T-cell (primary cell): ENCODE measurements around the gene OR2T6. TPM values are rescaled to one million over a fixed set of nuclear protein-coding genes. Genes with fewer than 3 reads are reported as not detected.

Source experiments
- ATAC-seq, 4 experiments: fragments of 200-7000 bp in 3 of 4; fragments of 150-1000 bp in 1 of 4; cut with Tn5 transposase; replicated peaks in 1 of 4; 1 replicate in 3 of 4; 2 replicates in 1 of 4; pipeline ENCODE4 v1.10.0; 2021; ENCODE audit warnings: moderate library complexity in 3 of 4, mild to moderate bottlenecking in 2 of 4, moderate number of reproducible peaks in 1 of 4
- CTCF ChIA-PET, 2 donors: fragments of 300-600 bp; sonication (Branson Sonifier 250); formaldehyde crosslinking; loops; one replicate each; lab custom pipeline; 2022; ENCODE audit warnings: antibody characterized with exemption in 2 of 2; lab: Charles Lee
- POLR2A ChIA-PET, 2 donors: fragments of 300-600 bp; sonication (Branson Sonifier 250); formaldehyde crosslinking; loops; one replicate each; lab custom pipeline; 2022; ENCODE audit warnings: antibody characterized with exemption in 2 of 2; lab: Charles Lee
- DNase-seq, 35 experiments: peaks; one replicate each; pipeline versions ENCODE4 v3.0.0 to v3.0.0-alpha.2; 2013 to 2023
- H3K27ac ChIP-seq: one replicate; pipeline ENCODE4 v1.5.1; 2013; ENCODE audit warnings: low read length
- H3K27me3 ChIP-seq, 2 experiments: replicated peaks in 1 of 2; 1 replicate in 1 of 2; 2 replicates in 1 of 2; pipeline versions ENCODE4 v1.6.1 to v1.7.0; 2013; ENCODE audit warnings: low read length in 1 of 2, mixed read lengths in 1 of 2; ENCODE audit not compliant: control insufficient read depth in 2 of 2, insufficient read depth in 2 of 2; ENCODE audit errors: extremely low read depth in 1 of 2
- H3K36me3 ChIP-seq, 2 donors: 1 replicate in 1 of 2; 2 replicates in 1 of 2; pipeline versions ENCODE4 v1.6.1 to v1.7.0; 2013; ENCODE audit warnings: low read length in 1 of 2; ENCODE audit not compliant: control insufficient read depth in 2 of 2, insufficient read depth in 1 of 2; ENCODE audit errors: extremely low read depth in 1 of 2
- H3K4me1 ChIP-seq, 2 experiments: 1 replicate in 1 of 2; 2 replicates in 1 of 2; pipeline versions ENCODE4 v1.6.1 to v1.7.0; 2013; ENCODE audit warnings: low read length in 2 of 2, mixed read lengths in 1 of 2; ENCODE audit not compliant: insufficient read depth in 2 of 2, control insufficient read depth in 1 of 2; ENCODE audit errors: extremely low read depth in 1 of 2
- H3K4me3 ChIP-seq, 2 donors: 1 replicate in 1 of 2; 2 replicates in 1 of 2; pipeline versions ENCODE4 v1.5.1 to v1.7.0; 2013; ENCODE audit warnings: mild to moderate bottlenecking in 2 of 2, low read length in 1 of 2, moderate library complexity in 1 of 2; ENCODE audit not compliant: control insufficient read depth in 1 of 2; ENCODE audit errors: extremely low read depth in 1 of 2
- H3K9me3 ChIP-seq: 2 replicates; pipeline ENCODE4 v1.7.0; 2013
- H3K27ac Mint-ChIP-seq, 2 donors: one replicate each; pipeline ENCODE4 v1.8.0; 2020 to 2021; ENCODE audit warnings: mild to moderate bottlenecking in 2 of 2, mixed read lengths in 2 of 2
- H3K27me3 Mint-ChIP-seq, 2 donors: one replicate each; pipeline ENCODE4 v1.8.0; 2021 to 2022; ENCODE audit warnings: mixed read lengths in 2 of 2
- H3K36me3 Mint-ChIP-seq: one replicate; pipeline ENCODE4 v1.8.0; 2021; ENCODE audit warnings: mixed read lengths
- H3K4me1 Mint-ChIP-seq, 3 donors: one replicate each; pipeline ENCODE4 v1.8.0; 2020 to 2022; ENCODE audit warnings: mixed read lengths in 3 of 3, mild to moderate bottlenecking in 1 of 3
- H3K4me3 Mint-ChIP-seq, 3 donors: one replicate each; pipeline ENCODE4 v1.8.0; 2020 to 2022; ENCODE audit warnings: mild to moderate bottlenecking in 3 of 3, mixed read lengths in 3 of 3, moderate library complexity in 3 of 3
- H3K9me3 Mint-ChIP-seq, 3 donors: one replicate each; pipeline ENCODE4 v1.8.0; 2020 to 2022; ENCODE audit warnings: mixed read lengths in 3 of 3
- WGBS: methylation state at CpG from one replicate; pipeline ENCODE4 v1.1.5; 2013; ENCODE audit warnings: missing lambda C conversion rate; ENCODE audit not compliant: insufficient coverage; 5-methylcytosine and 5-hydroxymethylcytosine counted together
- total RNA-seq, 35 experiments: library from RNA in 6 of 35; stranded (reverse) in 6 of 35; fragments of 120-200 nt in 1 of 35; gene quantifications; one replicate each; pipeline versions ENCODE4 v1.2.1 to v1.2.4 and lab custom pipeline; 2013 to 2026

The OR2T6 gene
- total RNA-seq, 5 donors from 2014 or later (not counting 1 experiment from before 2014, with no cell fraction given): not detected

DNA sequence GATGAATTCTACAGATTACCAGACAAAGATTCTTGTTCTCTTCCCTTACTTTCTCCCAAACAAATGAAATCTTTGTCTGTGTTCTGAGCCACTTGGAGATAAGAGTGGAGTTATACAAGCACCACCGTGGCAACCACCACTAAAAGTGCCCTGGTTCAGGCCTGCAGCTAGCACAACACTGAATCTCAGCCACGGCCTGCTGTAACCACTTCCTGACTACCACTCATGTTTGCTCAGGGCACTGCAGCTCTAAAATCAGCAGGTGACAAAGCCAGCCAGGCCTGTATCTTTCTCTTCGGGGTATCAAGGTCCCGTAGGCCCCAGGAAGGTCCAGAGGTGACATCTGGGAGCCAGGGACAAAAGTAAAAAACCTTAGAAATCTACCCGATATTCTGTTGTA is 3.2 kb upstream of the OR2T6 start:
- 78% methylated on average over 4 of the region's 5 CpGs for WGBS
- Mint-ChIP-seq H3K36me3 (no peaks in the 10 kb centered on the region), H3K27ac (peak overlapping the region in 1 of 2 donors; percentile 72), H3K4me3 (no peak overlapping the region), H3K27me3 (peaks cover 0 to 2% of the 10 kb centered on the region in 2 donors), H3K4me1 (peaks cover 3 to 11% (median 10%) of the 10 kb centered on the region in 3 donors), H3K9me3 (no peaks in the 10 kb centered on the region)
- no peaks in the 10 kb centered on the region for H3K9me3 ChIP-seq
- ATAC-seq: peak in 3 of 4 experiments; percentile 45 to 82 (median 69)
- DNase-seq: peak in 9 of 35 experiments; percentile 2 to 30 (median 8)
- ChIA-PET POLR2A (no interaction called here), CTCF (no interaction called here)
- no peaks in the 10 kb centered on the region for H3K4me1 ChIP-seq
- H3K36me3 ChIP-seq: no peaks in the 10 kb centered on the region
- no peaks in the 10 kb centered on the region for H3K27me3 ChIP-seq
- no peak overlapping the region for H3K4me3 ChIP-seq
- no peak overlapping the region for H3K27ac ChIP-seq

DNA sequence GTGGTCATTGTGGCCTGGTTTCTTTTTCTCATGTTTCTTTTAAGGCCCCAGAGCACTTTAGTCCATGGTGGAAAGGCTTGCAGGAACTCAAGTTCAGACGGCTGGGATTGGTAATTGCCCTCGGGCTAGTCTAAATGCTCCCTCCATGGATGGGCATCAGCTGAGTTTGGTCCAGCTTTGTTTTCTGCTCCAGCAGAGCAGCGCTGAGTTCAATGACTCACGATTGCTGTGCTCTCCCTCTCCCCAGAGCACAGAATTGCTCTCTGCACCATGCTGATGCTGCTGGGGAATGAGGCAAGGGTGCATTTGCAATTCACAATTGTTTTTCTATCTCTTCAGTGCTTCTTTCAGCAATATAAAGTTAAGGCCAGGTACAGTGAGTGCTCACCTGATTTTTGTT is 1.8 kb upstream of the OR2T6 start:
- ATAC-seq: no peak
- Histone ChIP-seq H3K9me3 (no peaks in the 10 kb centered on the region), H3K27me3 (no peaks in the 10 kb centered on the region), H3K4me3 (no peak overlapping the region), H3K36me3 (no peaks in the 10 kb centered on the region), H3K4me1 (no peaks in the 10 kb centered on the region), H3K27ac (no peak overlapping the region)
- peaks cover 3 to 11% (median 10%) of the 10 kb centered on the region in 3 donors for H3K4me1 Mint-ChIP-seq
- 71% methylated on average over 3 of the region's 4 CpGs for WGBS
- POLR2A ChIA-PET: no interaction called here
- DNase-seq: no peak
- peaks cover 0 to 2% of the 10 kb centered on the region in 2 donors for H3K27me3 Mint-ChIP-seq
- H3K9me3 Mint-ChIP-seq: no peaks in the 10 kb centered on the region
- H3K27ac Mint-ChIP-seq: no peak overlapping the region
- CTCF ChIA-PET: no interaction called here
- no peaks in the 10 kb centered on the region for H3K36me3 Mint-ChIP-seq
- no peak overlapping the region for H3K4me3 Mint-ChIP-seq

DNA sequence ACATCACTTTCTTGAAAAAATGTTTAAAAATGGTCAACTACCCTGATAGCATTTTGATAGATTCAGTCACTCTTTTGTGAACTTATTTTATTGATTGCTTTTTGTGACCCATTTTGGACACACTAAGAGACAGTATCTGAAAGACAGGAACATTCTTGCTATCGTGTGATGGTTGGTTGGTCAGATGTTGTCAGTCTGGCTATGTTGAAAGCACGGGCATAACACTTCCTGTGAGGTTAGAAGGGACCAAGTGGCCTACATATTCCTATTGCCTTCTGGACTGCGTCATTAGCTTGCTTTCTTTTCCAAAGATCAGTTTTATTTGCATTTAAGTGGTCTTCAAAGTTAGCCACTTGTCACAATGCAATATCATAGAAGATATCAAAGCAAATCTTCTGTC is 1.4 kb downstream of the OR2T6 start:
- Mint-ChIP-seq H3K36me3 (no peaks in the 10 kb centered on the region), H3K4me1 (peaks cover 3 to 10% (median 10%) of the 10 kb centered on the region in 3 donors), H3K27me3 (no peaks in the 10 kb centered on the region), H3K27ac (no peak overlapping the region), H3K9me3 (no peaks in the 10 kb centered on the region), H3K4me3 (no peak overlapping the region)
- no peaks in the 10 kb centered on the region for H3K27me3 ChIP-seq
- no peak for DNase-seq
- ChIA-PET CTCF (no interaction called here), POLR2A (no interaction called here)
- no peak overlapping the region for H3K27ac ChIP-seq
- no peaks in the 10 kb centered on the region for H3K36me3 ChIP-seq
- ATAC-seq: no peak
- H3K9me3 ChIP-seq: no peaks in the 10 kb centered on the region
- H3K4me3 ChIP-seq: no peak overlapping the region
- 100% methylated on average over 1 of the region's 3 CpGs for WGBS
- no peaks in the 10 kb centered on the region for H3K4me1 ChIP-seq

DNA sequence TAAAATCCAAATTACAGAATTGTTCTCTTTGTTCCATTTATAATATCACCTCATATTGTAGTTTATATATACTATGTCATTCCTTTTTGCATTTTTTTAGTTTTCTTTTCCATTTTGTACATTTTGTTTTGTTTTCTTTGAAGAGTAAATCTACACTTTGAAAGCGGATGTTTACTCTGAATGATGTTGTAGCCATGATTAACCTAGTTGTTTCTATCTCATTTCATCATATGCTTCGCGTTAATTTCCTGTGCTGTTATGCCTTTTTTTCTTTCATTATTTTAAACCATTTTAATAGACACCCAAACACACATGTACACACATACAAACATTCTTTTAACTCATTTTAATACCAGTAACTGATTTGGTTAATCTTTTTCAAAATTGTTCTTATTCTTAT is 5.3 kb downstream of the OR2T6 start:
- Histone ChIP-seq H3K4me3 (no peak overlapping the region), H3K4me1 (no peaks in the 10 kb centered on the region), H3K27me3 (no peaks in the 10 kb centered on the region), H3K36me3 (no peaks in the 10 kb centered on the region), H3K9me3 (no peaks in the 10 kb centered on the region), H3K27ac (no peak overlapping the region)
- no CpG with 5 or more reads among the region's 3 CpGs for WGBS
- H3K4me3 Mint-ChIP-seq: no peak overlapping the region
- no peaks in the 10 kb centered on the region for H3K9me3 Mint-ChIP-seq
- no peaks in the 10 kb centered on the region for H3K4me1 Mint-ChIP-seq
- H3K36me3 Mint-ChIP-seq: no peaks in the 10 kb centered on the region
- CTCF ChIA-PET: no interaction called here
- ATAC-seq (no peak), DNase-seq (no peak)
- POLR2A ChIA-PET: no interaction called here
- no peak overlapping the region for H3K27ac Mint-ChIP-seq
- peaks cover 0 to 3% of the 10 kb centered on the region in 2 donors for H3K27me3 Mint-ChIP-seq

DNA sequence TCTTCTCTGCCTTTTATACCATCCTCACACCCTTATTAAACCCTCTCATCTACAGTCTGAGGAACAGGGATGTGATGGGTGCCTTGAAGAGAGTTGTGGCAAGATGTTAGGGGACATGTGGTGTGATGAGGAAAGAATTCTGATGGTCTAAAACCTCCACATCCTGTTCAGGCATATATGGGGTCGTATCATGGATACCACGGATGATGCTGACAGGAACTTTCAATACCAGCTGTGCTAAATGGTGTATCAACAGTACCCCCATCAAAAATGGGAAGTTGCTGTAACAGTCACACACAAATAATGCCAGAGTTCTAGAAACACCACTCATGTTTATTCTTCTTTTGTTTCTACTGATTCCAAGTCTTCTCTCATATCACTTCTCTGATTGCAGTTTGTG is 12.9 kb downstream of the OR2T6 start:
- Mint-ChIP-seq H3K36me3 (no peaks in the 10 kb centered on the region), H3K27me3 (peaks cover 10 to 12% of the 10 kb centered on the region in 2 donors), H3K9me3 (no peaks in the 10 kb centered on the region), H3K4me1 (no peaks in the 10 kb centered on the region), H3K4me3 (no peak overlapping the region), H3K27ac (no peak overlapping the region)
- Histone ChIP-seq H3K36me3 (no peaks in the 10 kb centered on the region), H3K27ac (no peak overlapping the region), H3K27me3 (no peaks in the 10 kb centered on the region), H3K4me3 (no peak overlapping the region), H3K4me1 (no peaks in the 10 kb centered on the region), H3K9me3 (no peaks in the 10 kb centered on the region)
- DNase-seq (no peak), ATAC-seq (no peak)
- ChIA-PET CTCF (no interaction called here), POLR2A (no interaction called here)
- WGBS: no CpG with 5 or more reads among the region's 2 CpGs

DNA sequence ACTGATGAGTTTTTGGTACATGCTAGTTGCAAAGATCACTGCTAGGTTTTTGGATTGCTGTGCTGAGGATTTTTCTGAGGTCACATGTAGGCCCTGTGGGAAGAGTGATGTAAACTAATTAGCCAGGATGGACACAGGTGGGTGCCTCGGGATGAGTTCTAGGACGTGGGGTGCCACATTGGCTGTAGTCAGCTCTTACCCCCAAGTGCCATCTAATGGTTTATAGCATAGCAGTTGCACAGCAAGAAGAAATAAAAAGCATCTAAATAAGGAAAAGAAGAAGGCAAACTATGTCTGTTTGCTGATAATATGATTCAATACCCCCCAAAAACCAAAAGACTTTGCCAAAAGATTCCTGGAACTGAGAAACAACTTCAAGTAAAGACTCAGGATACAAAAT is 17.5 kb downstream of the OR2T6 start:
- Mint-ChIP-seq H3K27ac (no peak overlapping the region), H3K27me3 (peaks cover 18 to 23% of the 10 kb centered on the region in 2 donors), H3K9me3 (peaks cover 0 to 7% (median 5%) of the 10 kb centered on the region in 3 donors), H3K4me1 (no peaks in the 10 kb centered on the region), H3K36me3 (no peaks in the 10 kb centered on the region), H3K4me3 (no peak overlapping the region)
- Histone ChIP-seq H3K36me3 (no peaks in the 10 kb centered on the region), H3K27me3 (no peaks in the 10 kb centered on the region), H3K4me3 (no peak overlapping the region), H3K9me3 (no peaks in the 10 kb centered on the region), H3K27ac (no peak overlapping the region), H3K4me1 (no peaks in the 10 kb centered on the region)
- DNase-seq (no peak), ATAC-seq (no peak)
- POLR2A ChIA-PET: no interaction called here
- no CpG with 5 or more reads among the region's 2 CpGs for WGBS
- CTCF ChIA-PET: no interaction called here

DNA sequence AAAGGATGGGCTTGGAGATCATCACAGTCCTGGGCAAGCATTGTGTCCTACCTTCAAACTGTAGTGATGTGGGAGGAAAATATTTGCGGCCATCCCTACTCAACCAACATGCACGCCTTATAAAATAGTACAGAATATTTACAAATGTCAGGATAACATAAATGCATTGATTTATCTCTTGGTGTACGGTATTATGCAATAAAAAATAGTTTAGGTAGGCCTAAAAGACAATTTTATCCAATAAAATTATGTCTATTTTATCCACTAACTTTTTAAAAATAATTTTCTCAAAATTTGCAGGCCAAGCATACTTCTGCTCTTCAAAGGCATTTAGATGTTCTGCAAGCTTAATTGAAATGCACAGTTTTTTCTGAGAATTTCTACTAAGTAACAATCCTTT is 27.2 kb downstream of the OR2T6 start, which contains the start of gene OR2T1:
Gene OR2T1, plus strand, starts transcription at position 301 of the 400 bp plus-strand sequence. CDS start 3,100 bp downstream, outside the sequence.
- H3K9me3 ChIP-seq: no peaks in the 10 kb centered on the region
- H3K4me3 ChIP-seq: no peak within 1 kb of the TSS
- no peaks in the 10 kb centered on the region for H3K4me1 ChIP-seq
- Mint-ChIP-seq H3K36me3 (no peaks in the 10 kb centered on the region), H3K27me3 (no peaks in the 10 kb centered on the region), H3K27ac (no peak within 1 kb of the TSS), H3K9me3 (peaks cover 0 to 6% (median 3%) of the 10 kb centered on the region in 3 donors), H3K4me1 (peaks cover 0 to 10% (median 2%) of the 10 kb centered on the region in 3 donors), H3K4me3 (no peak within 1 kb of the TSS)
- no CpG with 5 or more reads among the region's 3 CpGs for WGBS
- no peaks in the 10 kb centered on the region for H3K36me3 ChIP-seq
- no peak for ATAC-seq
- CTCF ChIA-PET: no interaction called here
- no peaks in the 10 kb centered on the region for H3K27me3 ChIP-seq
- POLR2A ChIA-PET: no interaction called here
- H3K27ac ChIP-seq: no peak within 1 kb of the TSS
- no peak for DNase-seq
